IPS-NIHi11 (cell line): Measurements from ENCODE around the gene HOXA3.

Experiments
- DNase-seq: peaks from one replicate; pipeline ENCODE4 v3.0.0; 2012; ENCODE audit warnings: mixed read lengths, low spot score

HOXA3 gene

DNA sequence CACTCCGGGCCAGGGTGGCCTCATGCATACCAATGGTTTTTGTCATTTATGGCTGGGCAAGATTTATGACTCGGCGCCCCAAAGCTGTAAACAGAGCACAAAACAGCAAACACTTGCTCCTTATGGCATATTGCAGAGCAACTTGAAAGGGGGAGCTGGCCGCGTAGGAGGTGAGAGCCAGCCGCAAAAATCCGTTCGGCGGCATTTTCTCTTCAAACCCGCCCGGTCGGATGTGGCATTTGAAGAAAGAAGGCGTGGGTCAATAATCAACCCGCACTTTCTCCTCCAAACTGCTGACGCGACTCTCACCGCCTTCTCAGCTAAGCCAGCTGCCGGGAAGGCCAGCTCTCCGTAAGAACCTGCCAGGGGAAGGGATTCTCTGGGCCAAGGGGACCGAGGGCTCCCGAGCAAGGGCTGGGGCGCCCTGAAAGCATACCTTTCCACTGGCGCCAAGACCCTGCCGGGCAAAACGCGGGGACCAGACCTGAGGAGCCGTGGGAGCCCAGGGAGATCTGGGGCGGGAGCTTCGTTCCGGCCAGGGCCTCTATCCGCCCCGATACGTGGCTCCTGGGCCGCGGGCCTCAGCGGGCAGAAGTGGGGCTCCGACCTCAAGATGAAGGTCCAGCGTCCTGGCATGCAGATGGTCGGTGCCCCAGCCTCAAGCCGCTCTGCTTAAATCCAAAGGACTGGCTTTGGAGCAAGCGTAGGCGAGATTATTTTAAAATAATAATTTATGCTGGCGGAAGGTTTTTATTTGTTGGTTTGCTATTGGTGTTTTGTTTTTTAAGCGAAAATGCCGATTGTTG lies 37.0 kb downstream of the HOXA3 start:
- DNase-seq: no peak

GRCh38 chr7:27114881-27115220 lies 37.5 kb downstream of the HOXA3 start:
- DNase-seq: no peak

DNA sequence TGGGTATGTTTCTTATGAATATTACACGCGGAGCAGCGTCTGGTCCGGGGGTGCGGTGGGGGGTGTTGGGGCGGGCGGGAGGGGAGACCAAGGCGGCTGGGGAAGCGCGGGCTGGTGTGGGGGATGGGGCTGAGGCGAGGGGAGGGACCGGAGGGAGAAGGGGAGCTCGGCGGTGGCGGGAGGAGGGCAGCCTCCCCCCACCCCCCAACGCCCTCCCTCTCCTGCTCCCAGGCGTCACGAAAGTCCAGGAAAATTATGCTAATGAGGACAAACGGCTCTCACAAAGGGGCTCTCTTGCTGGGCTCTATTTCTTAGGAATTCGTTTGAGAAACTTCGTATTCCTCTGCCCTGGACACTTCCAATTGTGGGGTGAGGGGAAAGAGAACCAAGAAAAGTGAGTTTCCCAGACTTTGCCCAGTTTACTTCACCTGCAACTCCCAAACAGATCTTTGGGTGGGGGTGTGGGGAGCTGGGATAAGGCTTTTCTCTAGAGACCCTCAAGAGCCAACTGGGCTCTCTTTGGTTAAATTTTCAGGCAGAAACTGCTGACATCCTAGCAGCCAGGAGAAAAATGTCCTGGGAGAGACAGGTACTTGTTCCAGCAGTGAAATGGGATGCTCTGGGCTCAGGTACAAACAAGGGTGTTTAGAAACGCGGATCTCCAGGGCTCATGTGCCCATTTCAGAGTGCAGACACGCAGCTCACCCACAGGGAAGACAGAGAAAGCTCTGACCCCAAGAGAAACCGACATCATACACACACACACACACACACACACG lies 38.2 kb downstream of the HOXA3 start:
- DNase-seq: peak; percentile 64

DNA sequence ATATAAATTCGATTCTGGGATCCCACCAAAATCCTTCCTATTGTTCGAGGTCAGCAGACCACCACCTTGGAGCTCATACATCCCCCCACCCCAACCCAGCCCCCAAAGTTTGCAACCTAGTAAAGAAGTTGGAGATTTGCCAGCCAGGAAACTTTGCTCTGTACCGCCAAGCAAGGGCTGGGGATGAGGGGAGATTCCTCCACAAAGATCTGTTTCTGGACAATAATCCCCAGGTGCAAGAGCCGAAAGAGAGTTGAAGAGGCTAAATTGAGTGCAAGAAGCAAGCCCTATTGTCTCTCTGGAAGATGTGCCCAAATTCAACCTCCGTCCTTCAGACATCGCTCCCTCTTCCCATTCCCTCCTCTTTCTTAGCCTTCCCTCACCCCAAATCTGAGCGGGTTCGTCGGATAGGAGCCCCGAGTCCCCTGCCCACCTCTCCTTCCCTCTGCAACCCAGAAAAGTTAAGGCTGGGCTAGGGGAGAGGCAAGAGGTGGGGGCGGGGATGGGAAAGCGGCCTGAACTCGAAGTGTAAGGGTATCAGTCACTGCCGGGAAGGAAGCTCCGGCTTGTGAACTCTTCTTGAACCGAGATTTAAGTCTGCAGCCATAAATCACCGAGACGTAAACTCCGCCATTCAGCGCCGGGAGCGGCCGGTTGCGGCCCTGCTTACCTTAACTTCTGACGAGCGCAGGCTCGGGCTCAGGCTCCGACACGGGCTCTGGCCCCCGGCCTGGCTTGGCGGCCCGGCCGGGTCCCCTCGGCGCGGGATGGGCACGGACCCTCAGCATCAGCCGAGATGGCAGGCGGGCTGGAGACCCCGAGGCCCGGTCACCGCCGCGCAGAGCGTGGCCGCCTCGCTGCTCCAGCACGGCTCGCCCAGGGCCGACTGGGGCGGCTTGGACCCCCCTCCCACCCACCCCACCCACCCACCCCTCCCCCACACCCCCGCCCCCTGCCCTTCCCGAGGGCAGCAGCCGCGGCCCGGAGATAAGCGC lies 39.1 kb downstream of the HOXA3 start:
- peak; percentile 60 for DNase-seq

DNA sequence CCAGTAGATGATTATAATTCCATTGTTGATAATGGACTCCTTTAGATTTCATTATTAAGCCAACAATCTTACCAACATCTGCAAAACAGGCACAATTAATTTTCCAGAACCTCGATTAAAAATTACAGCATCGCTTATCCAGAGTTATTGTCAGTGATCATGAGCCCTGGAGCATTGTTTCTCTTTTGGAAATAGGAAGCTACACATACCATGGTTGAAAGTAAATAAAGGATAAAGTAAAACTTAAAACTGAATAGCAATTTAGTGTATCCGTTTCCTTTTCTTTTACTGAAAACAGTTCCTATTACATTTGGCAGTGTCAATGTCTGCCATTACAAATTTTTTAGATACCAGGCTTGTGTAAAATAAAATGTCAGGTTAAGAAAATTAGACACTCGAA lies 40.0 kb downstream of the HOXA3 start:
- DNase-seq: no peak

DNA sequence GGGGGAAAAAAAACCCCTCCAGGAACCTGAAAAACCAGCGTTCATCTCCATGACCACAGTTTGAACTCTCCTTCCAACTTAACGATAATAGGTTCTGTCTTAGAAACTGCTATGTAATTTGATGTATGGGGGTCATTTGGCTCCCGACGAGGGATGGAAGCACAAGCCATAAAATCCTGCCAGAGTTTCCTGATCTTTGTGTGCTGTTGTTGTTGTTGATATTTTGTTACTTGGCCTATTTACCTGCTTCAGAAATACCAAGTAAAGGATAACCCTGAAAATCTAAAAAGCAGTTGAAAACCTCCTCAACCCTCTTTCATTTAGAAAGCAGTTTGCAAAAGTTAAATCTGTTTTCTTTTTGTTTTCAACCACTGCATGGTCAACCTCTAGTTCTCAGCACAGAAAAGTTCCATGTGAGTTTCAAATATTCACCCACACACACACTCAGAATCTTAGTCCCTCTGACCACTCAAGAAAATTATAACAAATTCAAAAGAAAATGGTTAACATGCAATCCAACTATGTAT lies 40.6 kb downstream of the HOXA3 start:
- no peak for DNase-seq

DNA sequence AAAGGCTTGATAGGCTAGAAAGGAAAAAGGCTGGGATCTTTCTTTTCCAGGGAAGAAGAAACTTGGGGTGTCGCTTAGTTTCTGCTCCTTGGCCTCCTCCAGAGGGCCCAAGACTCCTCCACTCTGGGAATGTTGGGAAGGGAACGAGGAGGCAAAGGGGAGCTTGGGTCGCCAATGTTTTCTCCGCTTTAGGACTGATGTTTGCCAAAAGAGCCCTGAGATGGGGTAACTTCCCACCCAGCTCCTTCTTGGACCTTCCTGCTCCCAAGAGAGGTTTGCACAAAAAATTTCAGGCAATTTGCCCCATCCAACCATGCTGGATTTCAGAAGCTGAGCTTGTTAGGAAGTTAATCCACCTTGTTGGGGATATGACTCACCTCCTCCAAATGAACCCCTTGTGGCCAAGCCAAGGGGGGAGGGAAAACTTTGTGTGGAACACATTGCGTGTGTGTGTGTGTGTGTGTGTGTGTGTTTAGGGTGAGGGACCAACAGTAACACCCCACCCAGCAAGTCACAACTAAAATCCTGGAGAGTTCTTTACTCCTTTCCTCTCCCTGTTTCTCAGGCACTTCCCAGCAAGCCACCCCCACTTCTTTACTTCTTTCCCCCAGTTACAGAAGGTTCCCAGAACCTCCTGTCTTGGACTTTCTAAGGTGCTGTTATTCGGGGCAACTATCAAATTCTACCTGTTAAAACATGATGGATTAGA lies 41.2 kb downstream of the HOXA3 start:
- no peak for DNase-seq

DNA sequence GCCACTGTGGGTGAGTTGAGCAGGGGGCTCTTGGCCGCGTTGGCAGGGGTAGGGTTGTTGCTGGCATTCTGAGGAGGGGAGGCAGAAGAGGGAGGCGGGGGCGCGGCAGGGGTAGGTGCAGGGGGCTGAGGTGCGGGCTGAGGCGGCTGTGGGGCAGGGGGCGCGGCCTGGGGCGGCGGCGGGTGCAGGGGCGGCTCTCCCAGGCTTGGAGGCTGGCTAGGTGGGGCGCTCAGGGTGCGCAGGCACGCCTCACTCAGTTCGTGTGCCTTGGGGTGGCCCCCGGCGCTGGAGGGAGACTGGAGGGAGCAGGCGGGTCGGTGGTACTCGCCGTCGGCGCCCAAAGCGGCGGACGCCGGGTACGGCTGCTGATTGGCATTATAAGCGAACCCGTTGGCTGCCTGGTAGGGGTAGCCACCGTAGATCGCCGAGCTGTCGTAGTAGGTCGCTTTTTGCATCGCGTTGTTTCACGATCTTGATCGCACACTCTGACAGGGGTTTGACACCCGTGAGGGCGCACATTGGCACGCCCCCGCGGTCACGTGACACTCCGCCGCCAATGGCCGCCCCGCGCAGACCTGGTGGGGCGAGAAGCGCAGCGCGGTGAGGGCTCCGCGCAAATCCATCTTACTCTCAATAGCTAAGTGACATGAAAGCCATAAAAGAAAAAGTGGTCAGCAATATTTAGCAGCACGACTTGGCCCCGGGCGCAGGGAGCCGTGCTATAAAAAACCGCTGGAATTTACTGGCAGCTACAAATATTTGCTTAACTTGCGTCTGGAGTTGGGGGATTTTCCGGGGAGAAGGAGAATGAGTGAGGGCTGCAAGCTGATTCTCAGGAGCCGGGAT lies 42.0 kb downstream of the HOXA3 start:
- peak; percentile 72 for DNase-seq

- no peak for DNase-seq
These were observed 42.8 kb downstream of the HOXA3 start for GRCh38 chr7:27109466-27110185.

DNA sequence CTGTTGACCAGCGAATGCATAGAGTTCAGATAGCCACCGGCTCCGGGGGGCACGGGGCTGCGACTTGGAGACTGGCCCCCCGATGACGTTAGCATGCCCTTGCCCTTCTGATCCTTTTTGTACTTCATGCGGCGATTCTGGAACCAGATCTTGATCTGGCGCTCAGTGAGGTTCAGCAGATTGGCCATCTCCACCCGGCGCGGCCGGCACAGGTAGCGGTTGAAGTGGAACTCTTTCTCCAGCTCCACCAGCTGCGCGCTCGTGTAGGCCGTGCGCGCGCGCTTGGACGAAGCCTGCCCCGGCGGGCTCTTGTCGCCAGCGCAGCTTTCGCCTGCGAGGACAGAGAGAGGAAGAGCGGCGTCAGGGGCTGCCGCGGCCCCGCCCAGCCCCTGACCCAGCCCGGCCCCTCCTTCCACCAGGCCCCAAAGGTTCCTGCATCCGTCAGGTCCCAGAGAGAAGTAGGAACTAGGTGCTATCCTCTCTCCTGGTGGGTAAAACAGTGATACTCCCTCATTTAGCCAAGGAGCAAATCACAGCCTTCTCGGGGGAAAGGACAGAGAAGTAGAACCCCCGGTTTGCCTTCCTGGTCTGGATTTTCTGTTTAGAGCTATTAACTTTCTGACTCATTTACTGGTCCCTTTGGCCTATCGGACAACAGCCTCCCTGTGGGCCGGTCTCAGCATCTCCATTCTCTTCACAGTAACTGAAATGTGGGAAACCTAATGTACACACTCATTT lies 43.8 kb downstream of the HOXA3 start:
- peak; percentile 67 for DNase-seq

GRCh38 chr7:27107391-27108381 lies 44.7 kb downstream of the HOXA3 start:
- DNase-seq: no peak

- no peak for DNase-seq
These were observed 45.5 kb downstream of the HOXA3 start for GRCh38 chr7:27106901-27107240.

GRCh38 chr7:27106181-27106900 lies 46.0 kb downstream of the HOXA3 start:
- DNase-seq: peak; percentile 62

DNA sequence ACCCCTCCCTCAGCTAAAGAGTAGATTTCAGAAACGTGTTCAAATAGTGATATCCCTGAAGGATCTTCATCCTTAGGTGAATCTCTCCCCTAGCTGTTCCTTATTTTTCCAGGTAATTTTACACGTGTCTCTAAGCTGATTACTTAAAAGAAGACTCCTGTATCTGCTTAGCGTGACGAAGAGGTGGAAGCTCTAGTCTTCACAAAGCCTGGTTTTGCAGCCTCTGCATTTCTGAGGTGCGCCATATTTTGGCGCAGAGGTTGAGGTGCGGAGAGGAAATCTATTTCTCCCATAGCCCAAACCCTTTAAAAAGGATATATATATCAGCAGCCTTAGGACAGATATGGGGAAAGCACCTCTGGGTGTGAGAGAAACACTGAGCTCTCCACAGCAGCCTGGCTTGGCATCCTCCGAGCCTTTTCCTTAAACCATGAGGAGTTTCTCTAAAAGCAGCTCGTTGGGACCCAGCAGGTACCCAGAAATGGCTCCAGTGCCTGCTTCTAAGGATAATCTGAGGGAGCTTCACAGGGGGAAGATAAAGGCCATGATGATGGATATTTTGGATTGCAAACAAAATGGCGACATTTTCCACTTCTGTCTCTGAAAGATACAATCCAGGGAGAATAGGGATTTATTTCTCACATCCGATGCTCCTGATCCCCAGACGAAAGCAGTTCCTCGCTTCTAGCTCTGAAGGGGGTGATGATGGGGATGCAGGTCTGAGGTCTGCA lies 46.9 kb downstream of the HOXA3 start:
- DNase-seq: no peak

DNA sequence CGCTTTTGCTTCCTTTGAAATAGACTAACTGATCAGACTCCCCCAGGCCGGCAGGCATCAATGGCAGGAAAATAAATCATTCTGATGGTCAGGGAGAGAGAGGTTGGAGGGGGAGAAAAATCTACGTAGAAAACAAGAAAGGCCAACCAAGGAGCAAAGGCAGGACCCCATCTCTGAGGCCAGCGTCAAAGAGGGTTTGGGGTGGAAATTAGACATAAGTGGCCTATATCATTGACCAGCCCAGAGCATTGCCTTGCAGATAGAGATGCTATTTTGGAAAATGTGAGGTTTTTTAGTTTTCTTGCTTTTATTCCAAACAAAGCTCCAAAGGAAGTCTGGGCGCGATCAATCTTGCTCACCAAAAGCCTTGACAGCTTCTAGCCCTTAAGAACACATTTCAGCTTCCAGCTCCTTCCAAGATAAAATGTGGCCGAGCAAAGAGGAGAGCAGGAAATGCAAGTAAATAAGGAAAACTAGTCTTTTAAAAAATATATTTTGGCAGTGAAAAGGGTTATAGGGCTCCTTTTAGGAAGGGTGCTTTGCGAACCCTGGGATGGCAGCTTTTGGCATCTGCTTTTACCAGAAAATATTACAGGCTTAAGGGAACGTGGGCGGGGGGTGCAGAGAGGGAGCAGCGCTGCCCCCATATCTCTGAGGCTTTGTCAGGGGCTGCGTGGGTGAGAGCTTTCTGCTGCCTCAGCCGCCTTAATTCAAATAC lies 47.9 kb downstream of the HOXA3 start:
- no peak for DNase-seq
